Measurements from ENCODE around the gene HCLS1.
"Not testable (repeated sequence)": the region's sequence is repeated elsewhere in the genome, so short reads cannot be mapped to it uniquely, and the experiment has no call there.

HCLS1 gene

DNA sequence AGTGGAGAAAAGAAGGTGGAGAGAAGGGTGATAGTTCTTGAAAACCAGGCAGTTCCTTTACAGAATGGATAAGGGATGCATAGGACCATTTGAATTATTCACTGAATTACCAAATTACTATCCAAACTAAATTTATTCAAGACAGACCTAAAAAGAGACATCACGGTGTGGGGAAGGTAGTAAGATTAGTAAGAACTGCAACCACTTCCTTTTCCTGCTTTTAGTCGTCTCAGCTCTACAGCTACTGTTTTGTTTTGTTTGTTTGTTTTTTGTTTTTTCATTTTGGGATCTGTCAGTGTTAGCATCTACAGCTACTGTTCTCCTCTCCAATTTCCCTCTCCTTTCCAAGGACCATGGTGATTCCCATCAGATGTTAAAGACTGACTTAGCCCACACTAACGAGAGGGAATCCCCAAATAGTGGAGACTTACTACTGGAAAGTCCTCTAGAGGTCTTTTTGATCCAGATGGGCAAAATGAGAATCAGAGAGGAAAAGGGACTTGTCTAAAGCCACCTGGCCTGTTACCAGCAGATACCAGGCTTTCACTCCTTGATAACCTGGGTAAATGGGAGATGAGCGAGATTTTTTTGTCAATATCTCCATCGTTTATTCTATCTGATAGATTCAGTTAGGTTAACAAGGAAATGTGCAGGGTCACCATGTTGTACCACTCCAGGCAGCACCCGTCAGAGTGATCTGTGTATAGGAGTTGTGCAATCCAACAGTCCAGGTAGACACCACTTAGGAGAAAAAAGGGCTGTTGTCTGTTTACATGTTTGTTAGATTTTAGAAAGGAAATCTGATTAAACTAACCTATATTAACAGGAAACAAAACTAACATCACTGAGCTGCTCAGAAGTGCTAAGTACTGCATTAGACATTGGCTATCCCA lies 6.0 kb downstream of the HCLS1 start:
- no peak for DNase-seq

DNA sequence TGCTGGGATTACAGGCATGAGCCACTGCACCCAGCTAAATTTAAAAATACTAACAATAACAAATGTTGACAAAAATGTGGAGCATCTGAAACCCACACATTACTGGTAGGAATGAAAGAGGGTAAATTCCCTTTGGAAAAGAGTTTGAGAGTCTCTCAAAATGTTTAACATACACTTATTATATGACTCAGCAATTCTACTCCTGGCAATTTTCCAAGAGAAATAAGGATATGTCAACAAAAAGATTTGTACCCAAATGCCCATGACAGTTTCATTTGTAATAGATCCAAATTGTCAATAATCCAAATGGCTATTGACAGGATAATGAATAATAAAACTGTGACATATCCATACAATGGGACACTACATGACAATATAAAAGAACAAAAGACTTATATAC lies 9.0 kb downstream of the HCLS1 start:
- no peak for DNase-seq

- no peak for DNase-seq
These were observed 11.1 kb downstream of the HCLS1 start for GRCh38 chr3:121649645-121650044.

DNA sequence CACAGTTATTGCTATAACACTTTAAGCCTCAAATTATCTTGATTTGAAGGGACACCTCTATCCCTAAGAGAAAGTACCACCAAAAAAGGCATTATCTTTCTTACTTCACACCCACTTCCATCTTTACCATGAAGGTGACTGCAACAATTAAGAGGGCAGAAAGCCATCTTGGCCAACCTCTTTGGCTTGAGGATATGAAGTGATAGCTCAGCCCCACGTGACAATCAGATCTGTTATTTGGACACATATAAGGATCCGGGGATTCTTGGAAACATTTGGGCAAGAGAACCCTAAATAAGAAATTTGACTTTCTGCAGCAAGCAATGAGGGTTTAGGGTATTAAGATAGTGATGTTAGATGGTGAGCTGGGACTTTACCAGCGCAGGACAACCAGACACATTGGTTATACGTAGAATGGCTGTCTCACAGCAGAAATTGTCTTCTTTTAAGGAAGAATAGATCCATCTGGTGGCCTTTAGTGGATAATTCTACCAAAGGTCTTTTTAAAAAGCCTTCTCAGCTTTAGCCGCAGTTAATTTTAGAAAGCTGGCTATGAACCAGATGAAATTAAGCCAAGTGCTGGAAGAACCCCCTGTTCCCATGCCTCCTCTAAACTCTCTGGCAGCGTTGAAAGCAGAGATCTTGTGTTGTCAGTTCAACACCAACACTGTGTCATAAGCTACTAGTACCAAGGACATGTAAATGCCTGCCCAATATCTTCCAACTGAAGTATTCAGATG lies 12.3 kb downstream of the HCLS1 start:
- DNase-seq: no peak

DNA sequence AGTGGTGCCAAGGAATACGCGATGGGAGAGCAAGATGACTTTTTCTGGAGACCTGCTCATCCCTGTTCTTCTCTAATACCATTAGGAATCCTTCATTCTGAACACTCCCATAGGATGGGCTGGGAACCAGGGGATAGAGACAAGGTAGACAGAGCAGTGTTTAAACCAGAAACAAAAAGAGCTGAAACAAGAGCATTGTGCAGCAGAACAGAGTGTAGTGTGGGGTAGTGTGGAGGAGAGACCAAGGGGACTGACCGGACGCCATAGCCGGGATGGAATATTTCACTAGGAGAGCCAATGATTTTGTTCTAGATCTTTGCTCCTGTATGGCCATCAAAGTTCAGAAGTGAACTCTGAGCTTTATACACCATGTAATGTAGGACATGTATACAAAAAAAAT lies 15.6 kb downstream of the HCLS1 start:
- DNase-seq: no peak

- no peak for DNase-seq
These were observed 17.9 kb downstream of the HCLS1 start for GRCh38 chr3:121642601-121643314.

- no peak for DNase-seq
These were observed 19.6 kb downstream of the HCLS1 start for GRCh38 chr3:121641127-121641526.

- no peak for DNase-seq
These were observed 22.8 kb downstream of the HCLS1 start for GRCh38 chr3:121637922-121638321.

- DNase-seq: no peak
These were observed 30.3 kb downstream of the HCLS1 start for GRCh38 chr3:121630355-121630754.

GRCh38 chr3:121629601-121630000 lies 31.1 kb downstream of the HCLS1 start:
- no peak for DNase-seq

DNA sequence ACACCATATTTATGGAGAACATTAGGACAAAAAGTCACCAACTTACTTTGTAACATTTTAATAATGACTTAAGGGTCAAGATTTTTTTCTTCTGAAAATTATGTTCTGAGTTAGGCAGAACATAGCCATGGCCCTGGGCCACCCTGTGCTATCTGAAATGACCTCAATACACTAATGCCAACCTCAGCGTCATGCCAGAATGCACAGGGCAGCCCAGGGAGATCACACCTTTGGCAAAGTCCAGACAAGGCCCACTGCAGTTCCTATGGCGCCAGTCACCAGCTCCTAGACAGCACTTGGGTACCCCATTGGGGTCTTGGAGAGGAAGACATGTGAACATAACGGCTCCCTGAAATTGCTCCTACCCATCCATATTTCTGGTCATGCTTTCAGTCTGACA lies 33.1 kb downstream of the HCLS1 start:
- DNase-seq: no peak

DNA sequence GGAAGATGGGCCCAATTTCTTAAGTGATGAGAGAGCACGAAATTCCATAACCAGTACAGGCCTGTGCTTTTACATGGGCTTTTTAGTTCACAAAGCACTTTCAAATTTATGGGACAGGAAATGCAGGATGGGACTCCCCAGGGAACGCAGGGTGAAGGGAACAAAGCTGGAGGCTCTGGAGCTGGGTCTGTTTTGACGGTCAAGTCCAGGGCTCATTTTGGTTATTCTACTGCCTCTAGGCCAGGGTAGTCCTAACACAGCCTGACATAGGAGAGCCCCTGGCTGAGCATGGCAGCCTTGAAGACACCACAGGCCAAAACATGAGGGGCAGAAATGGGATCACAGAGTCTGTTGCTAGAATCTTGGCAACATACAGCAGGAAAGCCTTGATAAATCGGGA lies 33.5 kb downstream of the HCLS1 start:
- DNase-seq: no peak

DNA sequence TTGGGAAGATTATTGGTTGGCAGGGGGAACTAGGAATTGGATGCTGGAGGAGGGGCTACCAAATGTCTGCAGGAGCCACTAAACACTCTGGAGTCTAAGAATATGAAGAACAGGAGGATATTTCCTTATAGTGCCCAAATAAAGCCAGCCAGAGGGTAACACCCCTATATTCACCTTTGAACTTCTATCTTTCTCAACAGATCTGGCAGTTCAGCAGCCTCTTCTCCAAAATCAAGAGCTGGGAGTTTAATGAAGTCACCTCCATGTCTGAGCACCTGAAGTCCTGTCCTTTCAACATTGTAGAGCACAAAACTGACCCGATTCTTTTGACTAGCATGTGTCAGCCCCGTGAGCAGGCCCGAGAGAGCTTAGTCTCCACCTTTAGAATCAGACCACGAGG lies 34.2 kb downstream of the HCLS1 start:
- DNase-seq: no peak

DNA sequence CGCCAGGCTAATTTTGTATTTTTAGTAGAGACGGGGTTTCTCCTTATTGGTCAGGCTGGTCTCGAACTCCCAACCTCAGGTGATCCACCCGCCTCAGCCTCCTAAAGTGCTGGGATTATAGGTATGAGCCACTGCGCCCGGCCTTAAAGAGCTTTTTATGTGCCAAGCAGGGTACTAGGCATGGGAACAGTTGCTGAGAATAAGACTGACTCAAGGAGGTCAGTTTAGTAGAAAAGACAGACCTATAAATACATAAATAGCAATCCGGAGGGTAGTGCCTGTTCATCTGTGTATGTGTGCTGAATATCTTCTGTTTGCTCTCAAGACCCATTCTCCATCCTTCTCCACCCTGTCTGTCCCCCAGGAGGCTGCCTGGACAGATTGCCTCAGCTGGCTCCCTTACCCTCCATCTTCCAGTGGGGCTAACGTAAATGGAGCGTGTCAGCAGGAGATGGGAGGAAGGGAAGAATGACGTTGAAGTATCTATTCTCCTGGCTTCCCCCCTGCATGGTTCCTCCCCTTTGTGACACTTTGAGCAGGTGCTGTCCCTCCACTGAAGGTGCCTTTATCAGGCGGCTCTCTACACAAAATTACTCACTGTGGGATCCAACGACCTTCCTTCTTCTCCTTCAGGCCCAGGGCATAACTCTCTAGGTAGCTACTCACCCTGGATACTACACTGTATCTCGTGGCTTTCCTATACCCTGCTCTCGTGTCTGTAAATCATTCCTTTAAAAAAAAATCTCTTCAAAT lies 36.4 kb downstream of the HCLS1 start:
- no peak for DNase-seq

GRCh38 chr3:121621491-121621890 lies 39.2 kb downstream of the HCLS1 start:
- DNase-seq: no peak

DNA sequence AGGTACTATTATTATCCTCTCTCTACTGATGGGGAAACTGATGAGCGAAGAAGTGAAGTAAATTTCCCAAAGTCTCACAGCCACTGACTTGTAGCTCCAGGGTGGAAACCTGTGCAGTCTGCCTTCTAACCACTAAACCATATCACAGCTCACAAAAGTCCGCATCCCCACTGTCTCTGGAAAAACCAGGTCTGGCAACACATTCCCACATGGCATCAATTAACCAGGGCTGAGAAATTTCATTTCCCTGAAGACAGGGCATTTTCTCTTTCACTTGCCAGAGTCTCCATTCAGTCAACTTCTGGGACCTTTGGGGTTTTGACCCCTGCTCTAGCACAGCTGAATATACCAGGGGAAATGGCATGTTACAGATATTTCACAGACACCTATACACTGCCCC lies 41.0 kb downstream of the HCLS1 start:
- no peak for DNase-seq

DNA sequence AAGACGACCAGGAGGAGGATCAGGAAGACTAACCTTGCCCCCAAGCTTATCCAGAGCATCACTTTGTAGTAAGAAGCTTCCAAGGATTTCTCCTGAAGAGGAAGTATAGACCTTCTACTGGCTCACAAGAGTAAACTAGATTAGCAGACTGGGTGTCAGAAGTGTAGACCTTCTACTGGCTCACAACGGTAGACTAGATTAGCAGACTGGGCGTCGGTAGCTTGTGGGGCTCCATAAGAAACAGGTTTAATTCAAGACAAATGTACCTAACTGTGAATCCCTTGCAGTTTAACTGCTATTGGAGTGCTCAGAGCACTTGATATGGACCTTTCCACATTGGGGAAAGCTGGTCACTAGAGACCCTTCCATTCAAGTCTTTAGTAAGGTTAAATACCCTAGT lies 54.6 kb downstream of the HCLS1 start:
- DNase-seq: no peak

- DNase-seq: no peak
These were observed 55.9 kb downstream of the HCLS1 start for GRCh38 chr3:121604759-121605158.

- DNase-seq: no peak
These were observed 59.4 kb downstream of the HCLS1 start for GRCh38 chr3:121601212-121601812.

- not testable (repeated sequence) for DNase-seq
These were observed 60.8 kb downstream of the HCLS1 start for GRCh38 chr3:121599900-121600299.

DNA sequence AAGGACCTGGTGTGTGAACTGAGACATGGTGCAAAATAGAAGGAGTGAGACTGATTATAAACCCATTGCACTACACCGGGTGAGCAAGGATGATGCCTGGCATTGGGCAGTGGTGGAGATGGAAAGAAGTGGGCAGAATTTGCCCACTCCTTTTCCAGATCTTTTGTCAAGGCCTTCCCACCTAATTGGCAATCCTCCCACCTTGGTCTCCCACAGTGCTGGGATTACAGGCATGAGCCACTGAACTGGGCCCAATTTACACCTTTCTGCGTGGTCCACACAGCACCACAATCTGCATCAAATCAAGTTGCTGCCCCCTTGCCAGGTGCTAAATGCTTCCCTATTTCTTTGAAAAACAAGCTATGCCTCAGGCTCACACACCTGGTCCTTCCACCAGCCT lies 62.1 kb downstream of the HCLS1 start:
- DNase-seq: no peak

GRCh38 chr3:121595765-121596406 lies 64.8 kb downstream of the HCLS1 start:
- DNase-seq: no peak
